ENCODE data around the gene IGFBP7. TPM values are rescaled to one million over a fixed set of nuclear protein-coding genes. Genes with fewer than 3 reads are reported as not detected.

IGFBP7 gene
- total RNA-seq, 1 experiment from 2014 or later, result 61.9 TPM

DNA sequence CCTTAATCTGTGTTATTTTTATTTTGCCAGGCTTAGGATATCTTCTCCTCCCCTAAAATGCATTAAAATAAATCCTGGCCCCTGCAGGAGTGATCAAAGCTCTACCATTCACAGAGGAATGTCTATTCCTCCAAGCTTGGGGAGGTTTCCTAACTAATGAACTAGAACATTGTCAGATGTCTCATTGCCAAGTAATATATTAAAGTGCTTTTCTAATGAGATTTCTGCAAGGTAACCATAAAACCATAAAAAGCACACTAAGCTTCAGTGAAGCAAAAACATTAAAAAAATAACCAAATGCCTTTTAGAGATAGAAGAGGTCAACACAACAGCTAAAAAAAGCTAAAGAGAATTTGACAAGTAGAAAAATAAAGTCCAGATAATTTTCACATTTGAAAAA is 34.8 kb downstream of the IGFBP7 start:
- no TSS peak for BruUV-seq (replicated peaks)
- peak overlapping the region; percentile 95 for H3K27ac Mint-ChIP-seq (ENCODE audit: low read depth, unreplicated experiment)
- ChIA-PET CTCF (interaction anchor here (0.6 to 1.8 kb wide), 8 partner anchors 11 to 214 kb away, joined by 3 to 6 read pairs (median 4); no protein-coding TSS in a partner anchor), POLR2A (interaction anchor here (0.6 to 8.7 kb wide), 9 partner anchors 8 to 88 kb away, joined by 3 to 61 read pairs (median 4); no protein-coding TSS in a partner anchor)
- no peak for DNase-seq (ENCODE audit: unreplicated experiment)
- H3K9me3 Mint-ChIP-seq (ENCODE audit: unreplicated experiment), result no peaks in the 10 kb centered on the region
- H3K27me3 Mint-ChIP-seq (ENCODE audit: insufficient read depth, unreplicated experiment), result no peaks in the 10 kb centered on the region
- TF ChIP-seq, protein P1, sequence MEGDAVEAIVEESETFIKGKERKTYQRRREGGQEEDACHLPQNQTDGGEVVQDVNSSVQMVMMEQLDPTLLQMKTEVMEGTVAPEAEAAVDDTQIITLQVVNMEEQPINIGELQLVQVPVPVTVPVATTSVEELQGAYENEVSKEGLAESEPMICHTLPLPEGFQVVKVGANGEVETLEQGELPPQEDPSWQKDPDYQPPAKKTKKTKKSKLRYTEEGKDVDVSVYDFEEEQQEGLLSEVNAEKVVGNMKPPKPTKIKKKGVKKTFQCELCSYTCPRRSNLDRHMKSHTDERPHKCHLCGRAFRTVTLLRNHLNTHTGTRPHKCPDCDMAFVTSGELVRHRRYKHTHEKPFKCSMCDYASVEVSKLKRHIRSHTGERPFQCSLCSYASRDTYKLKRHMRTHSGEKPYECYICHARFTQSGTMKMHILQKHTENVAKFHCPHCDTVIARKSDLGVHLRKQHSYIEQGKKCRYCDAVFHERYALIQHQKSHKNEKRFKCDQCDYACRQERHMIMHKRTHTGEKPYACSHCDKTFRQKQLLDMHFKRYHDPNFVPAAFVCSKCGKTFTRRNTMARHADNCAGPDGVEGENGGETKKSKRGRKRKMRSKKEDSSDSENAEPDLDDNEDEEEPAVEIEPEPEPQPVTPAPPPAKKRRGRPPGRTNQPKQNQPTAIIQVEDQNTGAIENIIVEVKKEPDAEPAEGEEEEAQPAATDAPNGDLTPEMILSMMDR (IDR thresholded peaks at IDR 0.05; ENCODE audit: unreplicated experiment), result no peak
- no peaks in the 10 kb centered on the region for H3K36me3 Mint-ChIP-seq (ENCODE audit: insufficient read depth, unreplicated experiment)
- H3K4me3 Mint-ChIP-seq (ENCODE audit: unreplicated experiment), result no peak overlapping the region
- H3K4me1 Mint-ChIP-seq (ENCODE audit: insufficient read depth, unreplicated experiment), result peaks cover 49% of the 10 kb centered on the region
- intact Hi-C loops (cut with micrococcal nuclease), result no loop called here

GRCh38 chr4:57074744-57075143 is 35.4 kb downstream of the IGFBP7 start:
- Mint-ChIP-seq H3K36me3 (ENCODE audit: insufficient read depth, unreplicated experiment) (no peaks in the 10 kb centered on the region), H3K4me3 (ENCODE audit: unreplicated experiment) (peak overlapping the region; percentile 15), H3K4me1 (ENCODE audit: insufficient read depth, unreplicated experiment) (peaks cover 51% of the 10 kb centered on the region), H3K27ac (ENCODE audit: low read depth, unreplicated experiment) (peak overlapping the region; percentile 95), H3K27me3 (ENCODE audit: insufficient read depth, unreplicated experiment) (no peaks in the 10 kb centered on the region), H3K9me3 (ENCODE audit: unreplicated experiment) (no peaks in the 10 kb centered on the region)
- TF ChIP-seq, protein P1 (IDR thresholded peaks at IDR 0.05; ENCODE audit: unreplicated experiment), result no peak
- intact Hi-C loops (cut with micrococcal nuclease), result no loop called here
- ChIA-PET CTCF (interaction anchor here (0.6 to 2.6 kb wide), 9 partner anchors 9 to 214 kb away, joined by 3 to 11 read pairs (median 4); no protein-coding TSS in a partner anchor), POLR2A (interaction anchor here (1.0 to 2.0 kb wide), 9 partner anchors 8 to 96 kb away, joined by 3 to 10 read pairs (median 4); partner anchors contain the start of gene POLR2B)
- peak; percentile 89 for DNase-seq (ENCODE audit: unreplicated experiment)
- BruUV-seq (replicated peaks), result no TSS peak

GRCh38 chr4:57073559-57073958 is 36.6 kb downstream of the IGFBP7 start:
- TF ChIP-seq, protein P1 (IDR thresholded peaks at IDR 0.05; ENCODE audit: unreplicated experiment), result no peak
- BruUV-seq (replicated peaks), result no TSS peak
- ChIA-PET CTCF (interaction anchor here (0.6 to 2.6 kb wide), 6 partner anchors 8 to 90 kb away, joined by 3 to 14 read pairs (median 6); no protein-coding TSS in a partner anchor), POLR2A (interaction anchor here (0.9 to 2.0 kb wide), 5 partner anchors 9 to 95 kb away, joined by 3 to 10 read pairs (median 4); partner anchors contain the start of gene POLR2B)
- no peaks in the 10 kb centered on the region for H3K36me3 Mint-ChIP-seq (ENCODE audit: insufficient read depth, unreplicated experiment)
- H3K9me3 Mint-ChIP-seq (ENCODE audit: unreplicated experiment), result no peaks in the 10 kb centered on the region
- no peak overlapping the region for H3K4me3 Mint-ChIP-seq (ENCODE audit: unreplicated experiment)
- H3K27me3 Mint-ChIP-seq (ENCODE audit: insufficient read depth, unreplicated experiment), result no peaks in the 10 kb centered on the region
- intact Hi-C loops (cut with micrococcal nuclease), result no loop called here
- peaks cover 41% of the 10 kb centered on the region for H3K4me1 Mint-ChIP-seq (ENCODE audit: insufficient read depth, unreplicated experiment)
- DNase-seq (ENCODE audit: unreplicated experiment), result no peak
- peak overlapping the region; percentile 95 for H3K27ac Mint-ChIP-seq (ENCODE audit: low read depth, unreplicated experiment)

DNA sequence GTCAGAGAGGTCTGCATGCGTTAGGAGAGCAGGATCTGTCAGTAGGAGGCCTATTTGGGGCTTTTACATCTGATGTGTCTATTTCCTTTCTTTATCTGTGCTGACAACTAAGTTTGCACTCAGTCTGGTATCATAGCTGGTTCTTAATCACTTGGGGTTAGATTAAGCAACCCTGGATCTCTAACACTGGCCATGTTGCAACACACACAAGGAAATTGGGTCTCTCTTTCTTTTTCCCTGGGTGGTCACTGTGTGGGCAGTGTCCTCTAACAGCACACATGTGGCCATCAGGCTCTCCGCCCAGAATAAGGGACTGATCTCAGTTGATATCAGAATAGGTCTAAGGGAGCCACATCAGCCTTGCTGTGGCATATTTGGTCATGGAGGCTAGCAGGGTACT is 38.9 kb downstream of the IGFBP7 start:
- Mint-ChIP-seq H3K27ac (ENCODE audit: low read depth, unreplicated experiment) (no peak overlapping the region), H3K27me3 (ENCODE audit: insufficient read depth, unreplicated experiment) (no peaks in the 10 kb centered on the region), H3K4me3 (ENCODE audit: unreplicated experiment) (no peak overlapping the region), H3K9me3 (ENCODE audit: unreplicated experiment) (no peaks in the 10 kb centered on the region), H3K36me3 (ENCODE audit: insufficient read depth, unreplicated experiment) (no peaks in the 10 kb centered on the region), H3K4me1 (ENCODE audit: insufficient read depth, unreplicated experiment) (peaks cover 35% of the 10 kb centered on the region)
- BruUV-seq (replicated peaks), result no TSS peak
- ChIA-PET CTCF (interaction anchor here (0.5 to 1.7 kb wide), 3 partner anchors 12 to 91 kb away, joined by 3 to 7 read pairs (median 4); no protein-coding TSS in a partner anchor), POLR2A (interaction anchor here (1.3 kb wide), 1 partner anchor 10 kb away, joined by 6 read pairs; no protein-coding TSS in a partner anchor)
- TF ChIP-seq, protein P1 (IDR thresholded peaks at IDR 0.05; ENCODE audit: unreplicated experiment), result no peak
- DNase-seq (ENCODE audit: unreplicated experiment), result peak; percentile 54
- intact Hi-C loops (cut with micrococcal nuclease), result no loop called here
